Activated CD4-positive, alpha-beta T cell treated with anti-CD3 and anti-CD28 coated beads, Interleukin-2, amount 50 U/mL, for 4 hours (primary cell): ENCODE results near the gene OR52N1.
A peak's percentile ranks its signal among the peaks of the same experiment; 100 is the strongest.

Experiments used
- DNase-seq, 2 experiments: peaks; one replicate each; pipeline ENCODE4 v3.0.0-alpha.2; 2020

OR52N1 gene

GRCh38 chr11:5791165-5791564, at the start of gene OR52N1:
OR52N1 (minus strand) TSS chr11:5791265; CDS start chr11:5788816, 2,449 bp downstream.
- DNase-seq: no peak

GRCh38 chr11:5837695-5838094, 46.6 kb upstream of the OR52N1 start:
- DNase-seq: no peak

GRCh38 chr11:5833446-5833845, 42.4 kb upstream of the OR52N1 start:
- DNase-seq: no peak

GRCh38 chr11:5831196-5831829, 40.2 kb upstream of the OR52N1 start:
- no peak for DNase-seq

GRCh38 chr11:5818245-5818886, 27.3 kb upstream of the OR52N1 start:
- DNase-seq: no peak

GRCh38 chr11:5815534-5815933, 24.5 kb upstream of the OR52N1 start:
- DNase-seq: no peak

- DNase-seq: no peak
Measured at GRCh38 chr11:5809905-5810795, 19.1 kb upstream of the OR52N1 start.

- DNase-seq: no peak
Measured at GRCh38 chr11:5809122-5809519, 18.1 kb upstream of the OR52N1 start.

- DNase-seq: peak; percentile 65 to 70
Measured at GRCh38 chr11:5808500-5809121, 17.5 kb upstream of the OR52N1 start, which contains the start of gene OR52N2. OR52N2 (plus strand) TSS chr11:5808924; CDS start chr11:5820336, 11,412 bp downstream.

- DNase-seq: no peak
Measured at GRCh38 chr11:5807580-5807979, 16.5 kb upstream of the OR52N1 start.

- DNase-seq: no peak
Measured at GRCh38 chr11:5803982-5804381, 12.9 kb upstream of the OR52N1 start.

GRCh38 chr11:5796541-5796940, 5.5 kb upstream of the OR52N1 start:
- no peak for DNase-seq

- DNase-seq: no peak
Measured at GRCh38 chr11:5783255-5783654, 7.8 kb downstream of the OR52N1 start, which contains the start of gene OR52N5. OR52N5 (minus strand) TSS chr11:5783355; CDS start chr11:5778634, 4,721 bp downstream.

GRCh38 chr11:5767056-5767455, 24.0 kb downstream of the OR52N1 start:
- no peak for DNase-seq

GRCh38 chr11:5753943-5754342, 37.1 kb downstream of the OR52N1 start, which contains the start of gene OR52N4:
OR52N4 (plus strand) TSS chr11:5754243; CDS start chr11:5754741, 498 bp downstream.
- DNase-seq: no peak

GRCh38 chr11:5749836-5750235, 41.2 kb downstream of the OR52N1 start:
- DNase-seq: no peak

GRCh38 chr11:5746614-5747013, 44.5 kb downstream of the OR52N1 start:
- DNase-seq: no peak

GRCh38 chr11:5738431-5738830, 52.6 kb downstream of the OR52N1 start:
- DNase-seq: no peak

- no peak for DNase-seq
Measured at GRCh38 chr11:5737670-5738392, 53.2 kb downstream of the OR52N1 start.

- no peak for DNase-seq
Measured at GRCh38 chr11:5737091-5737490, 54.0 kb downstream of the OR52N1 start.
